ENCODE measurements around the gene SERPINB7. TPM values are rescaled to one million over a fixed set of nuclear protein-coding genes. Genes with fewer than 3 reads are reported as not detected.

The SERPINB7 gene
- total and polyA plus RNA-seq, 2 donors from 2014 or later = 0.45 to 0.47 TPM

DNA sequence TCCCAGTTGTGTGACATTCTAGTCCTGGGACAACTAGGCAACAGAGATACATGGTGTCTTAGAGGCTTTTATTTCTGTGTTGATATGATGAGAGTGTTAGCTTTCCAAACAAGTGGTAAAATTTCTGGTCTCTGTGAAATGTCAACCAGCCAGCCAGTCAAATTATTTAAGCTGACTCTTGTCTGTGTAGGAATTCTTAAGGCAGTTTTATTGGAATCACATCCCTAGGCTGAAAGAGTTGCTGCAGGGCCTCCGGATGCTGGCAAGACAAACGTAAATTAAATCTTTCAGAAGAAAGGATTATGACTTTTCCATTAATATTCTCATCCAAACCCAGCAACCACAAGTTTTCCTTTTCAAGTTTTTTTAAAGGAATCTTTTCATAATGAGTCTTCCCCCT lies 44.6 kb downstream of the SERPINB7 start:
- FAIRE-seq (no peak), DNase-seq (peak in 2 of 5 donors; percentile 6 to 23)
- intact Hi-C loops (cut with DNase I) = no loop called here

DNA sequence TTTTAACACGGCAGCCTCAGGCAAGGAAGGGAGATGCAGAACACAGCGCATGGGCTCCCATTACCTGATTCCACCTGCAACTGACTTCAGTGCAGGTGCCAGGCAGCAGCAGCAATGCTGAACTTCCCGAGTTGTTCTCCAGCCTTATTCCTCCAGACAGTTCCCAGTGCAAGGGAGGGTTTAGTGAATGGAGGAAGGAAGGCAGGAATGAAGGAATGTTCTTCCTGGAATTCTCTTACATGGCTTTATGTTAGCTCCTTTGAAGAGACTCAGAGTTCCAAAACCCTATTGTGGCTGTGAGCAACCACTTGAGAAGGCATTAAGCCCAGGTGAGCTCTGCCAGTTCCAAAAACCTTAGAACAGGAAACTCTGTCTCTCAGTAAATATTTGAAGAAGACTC lies 45.5 kb downstream of the SERPINB7 start:
- DNase-seq (no peak), FAIRE-seq (no peak)
- no peak overlapping the region for H3K27ac ChIP-seq (ENCODE audit: low read depth in 2 of 2, low read length in 2 of 2)
- no peaks in the 10 kb centered on the region for H3K4me1 ChIP-seq (ENCODE audit: control insufficient read depth in 2 of 3, insufficient read depth in 2 of 3, low read depth in 1 of 3, low read length in 3 of 3)
- H3K9ac ChIP-seq (ENCODE audit: low read length in 3 of 3) = no peak overlapping the region
- H3K4me3 ChIP-seq (ENCODE audit: low read length in 3 of 3) = no peak overlapping the region
- H3K9me3 ChIP-seq (ENCODE audit: control insufficient read depth in 2 of 3, insufficient read depth in 1 of 3, low read length in 3 of 3) = no peaks in the 10 kb centered on the region
- H3K36me3 ChIP-seq (ENCODE audit: control insufficient read depth in 2 of 3, insufficient read depth in 3 of 3, low read length in 3 of 3) = no peaks in the 10 kb centered on the region
- no peaks in the 10 kb centered on the region for H3K27me3 ChIP-seq (ENCODE audit: control insufficient read depth, insufficient read depth, low read length)
- intact Hi-C loops (cut with DNase I) = no loop called here
- TF ChIP-seq, protein P1, sequence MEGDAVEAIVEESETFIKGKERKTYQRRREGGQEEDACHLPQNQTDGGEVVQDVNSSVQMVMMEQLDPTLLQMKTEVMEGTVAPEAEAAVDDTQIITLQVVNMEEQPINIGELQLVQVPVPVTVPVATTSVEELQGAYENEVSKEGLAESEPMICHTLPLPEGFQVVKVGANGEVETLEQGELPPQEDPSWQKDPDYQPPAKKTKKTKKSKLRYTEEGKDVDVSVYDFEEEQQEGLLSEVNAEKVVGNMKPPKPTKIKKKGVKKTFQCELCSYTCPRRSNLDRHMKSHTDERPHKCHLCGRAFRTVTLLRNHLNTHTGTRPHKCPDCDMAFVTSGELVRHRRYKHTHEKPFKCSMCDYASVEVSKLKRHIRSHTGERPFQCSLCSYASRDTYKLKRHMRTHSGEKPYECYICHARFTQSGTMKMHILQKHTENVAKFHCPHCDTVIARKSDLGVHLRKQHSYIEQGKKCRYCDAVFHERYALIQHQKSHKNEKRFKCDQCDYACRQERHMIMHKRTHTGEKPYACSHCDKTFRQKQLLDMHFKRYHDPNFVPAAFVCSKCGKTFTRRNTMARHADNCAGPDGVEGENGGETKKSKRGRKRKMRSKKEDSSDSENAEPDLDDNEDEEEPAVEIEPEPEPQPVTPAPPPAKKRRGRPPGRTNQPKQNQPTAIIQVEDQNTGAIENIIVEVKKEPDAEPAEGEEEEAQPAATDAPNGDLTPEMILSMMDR (IDR thresholded peaks at IDR 0.05; ENCODE audit: borderline replicate concordance, extremely low read depth, insufficient read depth) = no peak

More for the DNA sequence above, 44.6 kb downstream of the SERPINB7 start:
- Histone ChIP-seq H3K9ac (ENCODE audit: low read length in 3 of 3) (no peak overlapping the region), H3K4me3 (ENCODE audit: low read length in 3 of 3) (no peak overlapping the region), H3K4me1 (ENCODE audit: control insufficient read depth in 2 of 3, insufficient read depth in 2 of 3, low read depth in 1 of 3, low read length in 3 of 3) (no peaks in the 10 kb centered on the region), H3K27ac (ENCODE audit: low read depth in 2 of 2, low read length in 2 of 2) (no peak overlapping the region), H3K27me3 (ENCODE audit: control insufficient read depth, insufficient read depth, low read length) (no peaks in the 10 kb centered on the region), H3K9me3 (ENCODE audit: control insufficient read depth in 2 of 3, insufficient read depth in 1 of 3, low read length in 3 of 3) (no peaks in the 10 kb centered on the region), H3K36me3 (ENCODE audit: control insufficient read depth in 2 of 3, insufficient read depth in 3 of 3, low read length in 3 of 3) (no peaks in the 10 kb centered on the region)
- TF ChIP-seq, protein P1 (IDR thresholded peaks at IDR 0.05; ENCODE audit: borderline replicate concordance, extremely low read depth, insufficient read depth) = no peak

DNA sequence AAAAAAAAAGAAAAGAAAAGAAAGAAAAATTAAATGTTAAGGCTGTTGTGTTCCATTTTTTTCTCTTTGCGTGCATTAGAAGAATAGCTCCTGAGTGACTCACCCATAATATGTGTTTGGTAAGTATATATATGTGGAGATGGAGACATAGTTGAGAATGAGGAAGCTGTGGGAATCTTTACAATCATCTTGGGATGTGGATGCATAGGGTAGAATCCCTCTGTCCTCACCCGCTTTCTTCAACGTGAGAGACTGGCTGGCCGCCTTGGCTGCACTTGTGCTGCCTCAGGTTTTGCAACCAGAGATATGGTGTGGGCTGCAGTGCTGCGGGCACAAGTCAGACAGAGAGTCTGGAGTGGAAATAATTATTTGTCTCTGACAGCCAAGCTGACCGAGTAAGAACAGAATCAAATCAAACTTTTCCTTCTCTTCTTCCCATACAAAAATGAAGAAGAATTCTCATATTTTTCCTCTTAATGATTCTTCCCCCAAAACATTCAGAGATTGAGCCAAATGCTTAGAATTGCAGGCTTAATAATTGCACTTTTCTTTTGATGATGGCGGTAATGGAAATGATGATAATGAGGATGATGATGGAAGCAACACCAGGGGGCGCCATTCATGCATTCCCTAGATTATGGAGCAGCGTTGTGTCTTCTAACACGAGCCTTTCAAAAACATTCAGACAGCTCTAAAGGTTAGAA lies 48.5 kb downstream of the SERPINB7 start:
- DNase-seq (no peak), FAIRE-seq (no peak)
- H3K4me1 ChIP-seq (ENCODE audit: control insufficient read depth in 2 of 3, insufficient read depth in 2 of 3, low read depth in 1 of 3, low read length in 3 of 3) = no peaks in the 10 kb centered on the region
- no peaks in the 10 kb centered on the region for H3K36me3 ChIP-seq (ENCODE audit: control insufficient read depth in 2 of 3, insufficient read depth in 3 of 3, low read length in 3 of 3)
- H3K4me3 ChIP-seq (ENCODE audit: low read length in 3 of 3) = no peak overlapping the region
- H3K27ac ChIP-seq (ENCODE audit: low read depth in 2 of 2, low read length in 2 of 2) = no peak overlapping the region
- TF ChIP-seq, protein P1 (IDR thresholded peaks at IDR 0.05; ENCODE audit: borderline replicate concordance, extremely low read depth, insufficient read depth) = peak; percentile 24
- no peaks in the 10 kb centered on the region for H3K27me3 ChIP-seq (ENCODE audit: control insufficient read depth, insufficient read depth, low read length)
- intact Hi-C loops (cut with DNase I) = no loop called here
- no peak overlapping the region for H3K9ac ChIP-seq (ENCODE audit: low read length in 3 of 3)
- no peaks in the 10 kb centered on the region for H3K9me3 ChIP-seq (ENCODE audit: control insufficient read depth in 2 of 3, insufficient read depth in 1 of 3, low read length in 3 of 3)

DNA sequence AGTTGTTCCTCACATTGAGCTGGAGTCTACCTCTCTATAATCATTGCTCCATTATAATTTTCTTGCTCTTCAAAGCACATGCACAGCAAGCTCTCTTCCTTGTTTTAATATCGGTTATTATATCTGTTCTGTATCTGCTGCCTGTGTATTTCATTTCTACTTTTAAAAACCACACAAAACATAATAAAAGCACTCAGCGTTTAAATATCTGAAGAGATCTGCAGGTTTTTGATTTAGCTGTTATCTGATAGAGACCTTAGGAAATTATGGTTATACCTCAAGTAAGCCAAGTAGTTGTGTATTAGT lies 49.0 kb downstream of the SERPINB7 start:
- H3K27me3 ChIP-seq (ENCODE audit: control insufficient read depth, insufficient read depth, low read length) = no peaks in the 10 kb centered on the region
- FAIRE-seq (no peak), DNase-seq (no peak)
- H3K36me3 ChIP-seq (ENCODE audit: control insufficient read depth in 2 of 3, insufficient read depth in 3 of 3, low read length in 3 of 3) = no peaks in the 10 kb centered on the region
- no peak overlapping the region for H3K9ac ChIP-seq (ENCODE audit: low read length in 3 of 3)
- TF ChIP-seq, protein P1 (IDR thresholded peaks at IDR 0.05; ENCODE audit: borderline replicate concordance, extremely low read depth, insufficient read depth) = no peak
- no peaks in the 10 kb centered on the region for H3K9me3 ChIP-seq (ENCODE audit: control insufficient read depth in 2 of 3, insufficient read depth in 1 of 3, low read length in 3 of 3)
- H3K27ac ChIP-seq (ENCODE audit: low read depth in 2 of 2, low read length in 2 of 2) = no peak overlapping the region
- H3K4me3 ChIP-seq (ENCODE audit: low read length in 3 of 3) = no peak overlapping the region
- no peaks in the 10 kb centered on the region for H3K4me1 ChIP-seq (ENCODE audit: control insufficient read depth in 2 of 3, insufficient read depth in 2 of 3, low read depth in 1 of 3, low read length in 3 of 3)
- intact Hi-C loops (cut with DNase I) = no loop called here

Measured in kidney (tissue), 14 donors.